Prostate gland (tissue), 2 donors: ENCODE results near the gene TMEM196.

Experiments
- POLR2A ChIP-seq: fragments of 450-650 bp; IDR thresholded peaks from one replicate; pipeline ENCODE4 v1.6.1; 2016; ENCODE audit warnings: antibody characterized with exemption, mild to moderate bottlenecking
- POLR2AphosphoS5 ChIP-seq: sonication (generic); formaldehyde crosslinking; IDR thresholded peaks from one replicate; pipeline ENCODE4 v1.6.1; 2017; ENCODE audit warnings: antibody characterized with exemption
- TF ChIP-seq, protein P1 (sequence below), 4 experiments: fragments of 200-600 bp in 2 of 4; fragments of 450-650 bp in 2 of 4; sonication (generic) in 2 of 4; IDR thresholded peaks; 1 replicate in 3 of 4; 2 replicates in 1 of 4; pipeline ENCODE4 v1.5.1; 2016 to 2019; ENCODE audit warnings: antibody characterized with exemption in 4 of 4, mild to moderate bottlenecking in 2 of 4, moderate library complexity in 2 of 4

DNA sequence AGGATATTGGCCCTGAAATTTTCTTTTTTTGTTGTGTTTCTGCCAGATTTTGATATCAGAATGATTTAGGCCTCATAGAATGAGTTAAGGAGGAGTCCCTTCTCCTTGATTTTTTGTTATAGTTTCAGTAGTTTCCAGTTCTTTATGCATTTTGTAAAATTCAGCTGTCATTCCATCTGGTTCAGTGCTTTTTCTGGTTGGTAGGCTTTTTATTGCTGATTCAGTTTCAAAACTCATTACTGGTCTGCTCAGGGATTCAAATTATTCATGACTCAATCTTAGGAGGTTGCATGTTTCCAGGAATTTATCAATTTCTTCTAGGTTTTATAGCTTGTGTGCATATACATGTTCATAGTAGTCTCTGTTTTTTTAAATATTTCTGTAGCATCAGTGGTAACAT lies 10.1 kb upstream of the TMEM196 start:
- TF ChIP-seq POLR2AphosphoS5 (no peak), POLR2A (no peak)
- TF ChIP-seq, protein P1, sequence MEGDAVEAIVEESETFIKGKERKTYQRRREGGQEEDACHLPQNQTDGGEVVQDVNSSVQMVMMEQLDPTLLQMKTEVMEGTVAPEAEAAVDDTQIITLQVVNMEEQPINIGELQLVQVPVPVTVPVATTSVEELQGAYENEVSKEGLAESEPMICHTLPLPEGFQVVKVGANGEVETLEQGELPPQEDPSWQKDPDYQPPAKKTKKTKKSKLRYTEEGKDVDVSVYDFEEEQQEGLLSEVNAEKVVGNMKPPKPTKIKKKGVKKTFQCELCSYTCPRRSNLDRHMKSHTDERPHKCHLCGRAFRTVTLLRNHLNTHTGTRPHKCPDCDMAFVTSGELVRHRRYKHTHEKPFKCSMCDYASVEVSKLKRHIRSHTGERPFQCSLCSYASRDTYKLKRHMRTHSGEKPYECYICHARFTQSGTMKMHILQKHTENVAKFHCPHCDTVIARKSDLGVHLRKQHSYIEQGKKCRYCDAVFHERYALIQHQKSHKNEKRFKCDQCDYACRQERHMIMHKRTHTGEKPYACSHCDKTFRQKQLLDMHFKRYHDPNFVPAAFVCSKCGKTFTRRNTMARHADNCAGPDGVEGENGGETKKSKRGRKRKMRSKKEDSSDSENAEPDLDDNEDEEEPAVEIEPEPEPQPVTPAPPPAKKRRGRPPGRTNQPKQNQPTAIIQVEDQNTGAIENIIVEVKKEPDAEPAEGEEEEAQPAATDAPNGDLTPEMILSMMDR (IDR thresholded peaks at IDR 0.05): no peak
